ENCODE results near the gene AFF3.

The AFF3 gene

DNA sequence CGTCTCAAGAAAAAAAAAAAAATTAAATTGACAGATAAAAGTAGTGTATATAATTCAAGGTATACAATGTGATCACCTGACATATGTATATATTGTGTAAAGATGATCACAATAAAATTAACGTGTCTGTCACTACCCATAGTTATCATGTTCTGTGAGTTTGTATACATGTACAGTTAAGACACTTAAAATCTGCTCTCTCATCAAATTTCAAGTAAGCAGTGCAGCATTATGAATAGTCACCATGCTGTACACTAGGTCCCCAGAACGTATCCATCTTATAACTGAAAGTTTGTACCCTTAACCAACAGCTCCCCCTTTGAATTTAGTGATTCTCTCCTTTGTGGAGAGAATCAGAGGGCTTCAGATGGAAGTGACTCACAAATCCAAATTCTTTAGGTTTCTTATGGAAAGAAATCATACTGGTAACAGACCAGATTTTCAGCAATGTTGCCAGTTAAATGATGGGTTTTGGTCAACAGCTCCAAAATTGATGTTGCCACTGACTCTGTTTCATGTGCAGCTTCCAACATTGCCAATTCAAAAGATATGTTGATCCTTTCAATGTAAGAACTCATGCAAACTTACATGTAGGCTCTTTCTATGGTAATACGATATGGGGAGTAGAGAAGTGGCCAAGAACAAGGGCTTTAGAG, 281.5 kb downstream of the AFF3 start:
- peak overlapping the region; percentile 90 for H3K27ac ChIP-seq (ENCODE audit: low read depth, low read length, poor library complexity, severe bottlenecking)
- no peaks in the 10 kb centered on the region for H3K27me3 ChIP-seq (ENCODE audit: insufficient read depth, low read length)
- H3K9ac ChIP-seq (ENCODE audit: low read length) = no peak overlapping the region; the same call in 1 of the 2 replicates
- H3F3A ChIP-seq (ENCODE audit: insufficient read depth, low read length) = no peaks in the 10 kb centered on the region
- no peaks in the 10 kb centered on the region for H3K9me3 ChIP-seq (ENCODE audit: low read length)
- H4K20me1 ChIP-seq (ENCODE audit: insufficient read depth, low read length) = no peaks in the 10 kb centered on the region
- TF ChIP-seq, protein P1, sequence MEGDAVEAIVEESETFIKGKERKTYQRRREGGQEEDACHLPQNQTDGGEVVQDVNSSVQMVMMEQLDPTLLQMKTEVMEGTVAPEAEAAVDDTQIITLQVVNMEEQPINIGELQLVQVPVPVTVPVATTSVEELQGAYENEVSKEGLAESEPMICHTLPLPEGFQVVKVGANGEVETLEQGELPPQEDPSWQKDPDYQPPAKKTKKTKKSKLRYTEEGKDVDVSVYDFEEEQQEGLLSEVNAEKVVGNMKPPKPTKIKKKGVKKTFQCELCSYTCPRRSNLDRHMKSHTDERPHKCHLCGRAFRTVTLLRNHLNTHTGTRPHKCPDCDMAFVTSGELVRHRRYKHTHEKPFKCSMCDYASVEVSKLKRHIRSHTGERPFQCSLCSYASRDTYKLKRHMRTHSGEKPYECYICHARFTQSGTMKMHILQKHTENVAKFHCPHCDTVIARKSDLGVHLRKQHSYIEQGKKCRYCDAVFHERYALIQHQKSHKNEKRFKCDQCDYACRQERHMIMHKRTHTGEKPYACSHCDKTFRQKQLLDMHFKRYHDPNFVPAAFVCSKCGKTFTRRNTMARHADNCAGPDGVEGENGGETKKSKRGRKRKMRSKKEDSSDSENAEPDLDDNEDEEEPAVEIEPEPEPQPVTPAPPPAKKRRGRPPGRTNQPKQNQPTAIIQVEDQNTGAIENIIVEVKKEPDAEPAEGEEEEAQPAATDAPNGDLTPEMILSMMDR (IDR thresholded peaks at IDR 0.05; ENCODE audit: low read length) = no peak
- TF ChIP-seq EZH2 (IDR thresholded peaks at IDR 0.05; ENCODE audit: borderline replicate concordance, low read length) = no peak
- H3K9me2 ChIP-seq (ENCODE audit: low read depth, low read length) = no peaks in the 10 kb centered on the region
- H3K4me3 ChIP-seq (ENCODE audit: low read depth, low read length, poor library complexity, severe bottlenecking) = peak overlapping the region; percentile 4
- H3K36me3 ChIP-seq (ENCODE audit: insufficient read depth, low read length) = peaks cover 33% of the 10 kb centered on the region
- peaks cover 6% of the 10 kb centered on the region; the same call in 1 of the 2 replicates for H3K79me2 ChIP-seq (ENCODE audit: insufficient read depth, low read length)
- H2AFZ ChIP-seq (ENCODE audit: low read length) = no peak overlapping the region
- peak overlapping the region; percentile 57; the same call in 1 of the 2 replicates for H3K4me2 ChIP-seq (ENCODE audit: low read length)
- H3K4me1 ChIP-seq (ENCODE audit: insufficient read depth, low read length, severe bottlenecking) = peaks cover 59% of the 10 kb centered on the region

DNA sequence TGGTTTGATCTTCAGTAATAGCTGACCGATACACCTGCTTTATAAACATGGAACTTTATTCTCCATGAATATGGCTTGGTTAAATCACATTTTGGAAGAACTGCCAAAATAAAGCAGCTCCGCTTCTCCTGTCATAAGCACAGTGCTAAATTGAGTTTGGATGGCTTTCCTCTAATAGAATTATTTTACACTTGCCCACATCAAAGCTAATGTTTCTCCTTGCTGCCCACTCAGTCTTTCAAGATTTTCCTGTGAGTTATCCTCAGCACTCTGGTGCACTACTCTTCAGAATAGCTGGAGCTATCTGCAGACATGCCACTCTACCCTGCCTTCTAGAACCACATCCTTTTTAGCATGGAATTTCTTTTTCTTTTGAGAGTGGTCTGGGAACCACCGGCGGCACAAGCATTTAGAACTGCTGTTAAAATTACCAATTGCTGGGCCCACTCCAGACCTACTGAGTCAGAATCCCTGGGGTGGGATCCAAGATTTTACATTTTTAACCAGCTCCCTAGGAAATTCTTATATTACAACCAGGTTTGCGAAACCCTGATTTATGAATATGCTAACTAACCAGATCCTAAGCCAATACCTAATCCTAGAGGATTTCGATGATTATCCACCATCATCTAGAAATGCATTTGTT, 283.3 kb downstream of the AFF3 start:
- TF ChIP-seq, protein P1 (IDR thresholded peaks at IDR 0.05; ENCODE audit: low read length) = no peak
- TF ChIP-seq EZH2 (IDR thresholded peaks at IDR 0.05; ENCODE audit: borderline replicate concordance, low read length) = no peak
- Histone ChIP-seq H3K9me3 (ENCODE audit: low read length) (no peaks in the 10 kb centered on the region), H3K27me3 (ENCODE audit: insufficient read depth, low read length) (no peaks in the 10 kb centered on the region)

DNA sequence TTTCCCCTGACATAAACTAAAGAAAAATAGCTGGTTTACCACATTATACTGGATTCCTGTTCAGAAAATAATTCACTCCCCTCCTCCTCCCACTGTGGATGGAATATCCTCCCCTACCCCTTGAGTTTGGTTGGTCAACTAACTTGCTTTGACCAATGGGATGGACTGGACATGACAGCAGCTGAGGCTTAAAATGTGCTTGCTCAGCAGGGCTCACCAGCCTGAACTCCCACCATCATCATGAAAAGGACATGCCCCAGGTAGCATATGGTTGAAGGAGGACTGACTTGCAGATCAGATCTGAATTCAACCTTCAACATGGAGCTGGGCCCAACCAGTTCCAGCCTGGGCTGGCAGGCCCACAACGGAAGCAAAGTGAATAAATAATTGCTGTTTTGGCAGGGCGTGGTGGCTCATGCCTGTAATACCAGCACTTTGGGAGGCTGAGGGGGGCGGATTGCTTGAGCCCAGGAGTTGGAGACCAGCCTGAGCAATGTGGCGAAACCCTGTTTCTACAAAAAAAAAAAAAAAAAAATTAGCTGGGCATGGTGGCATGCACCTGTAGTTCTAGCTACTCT, 284.4 kb downstream of the AFF3 start:
- Histone ChIP-seq H3K36me3 (ENCODE audit: insufficient read depth, low read length) (peaks cover 47% of the 10 kb centered on the region), H3K9me3 (ENCODE audit: low read length) (no peaks in the 10 kb centered on the region), H4K20me1 (ENCODE audit: insufficient read depth, low read length) (no peaks in the 10 kb centered on the region), H2AFZ (ENCODE audit: low read length) (no peak overlapping the region), H3K4me3 (ENCODE audit: low read depth, low read length, poor library complexity, severe bottlenecking) (no peak overlapping the region), H3K4me1 (ENCODE audit: insufficient read depth, low read length, severe bottlenecking) (peaks cover 30% of the 10 kb centered on the region), H3K79me2 (ENCODE audit: insufficient read depth, low read length) (peaks cover 9% of the 10 kb centered on the region; the same call in 1 of the 2 replicates), H3K9me2 (ENCODE audit: low read depth, low read length) (no peaks in the 10 kb centered on the region), H3F3A (ENCODE audit: insufficient read depth, low read length) (no peaks in the 10 kb centered on the region), H3K27me3 (ENCODE audit: insufficient read depth, low read length) (no peaks in the 10 kb centered on the region), H3K4me2 (ENCODE audit: low read length) (no peak overlapping the region), H3K27ac (ENCODE audit: low read depth, low read length, poor library complexity, severe bottlenecking) (no peak overlapping the region), H3K9ac (ENCODE audit: low read length) (no peak overlapping the region)
- TF ChIP-seq, protein P1 (IDR thresholded peaks at IDR 0.05; ENCODE audit: low read length) = no peak
- no peak for TF ChIP-seq EZH2 (IDR thresholded peaks at IDR 0.05; ENCODE audit: borderline replicate concordance, low read length)

More for the DNA sequence above, 283.3 kb downstream of the AFF3 start:
- Histone ChIP-seq H3K4me1 (ENCODE audit: insufficient read depth, low read length, severe bottlenecking) (peaks cover 42% of the 10 kb centered on the region), H4K20me1 (ENCODE audit: insufficient read depth, low read length) (no peaks in the 10 kb centered on the region), H3K27ac (ENCODE audit: low read depth, low read length, poor library complexity, severe bottlenecking) (no peak overlapping the region), H3F3A (ENCODE audit: insufficient read depth, low read length) (no peaks in the 10 kb centered on the region), H2AFZ (ENCODE audit: low read length) (no peak overlapping the region), H3K9ac (ENCODE audit: low read length) (no peak overlapping the region), H3K79me2 (ENCODE audit: insufficient read depth, low read length) (peaks cover 6% of the 10 kb centered on the region; the same call in 1 of the 2 replicates), H3K4me2 (ENCODE audit: low read length) (no peak overlapping the region), H3K4me3 (ENCODE audit: low read depth, low read length, poor library complexity, severe bottlenecking) (no peak overlapping the region), H3K36me3 (ENCODE audit: insufficient read depth, low read length) (peaks cover 38% of the 10 kb centered on the region), H3K9me2 (ENCODE audit: low read depth, low read length) (no peaks in the 10 kb centered on the region)

Data from OCI-LY1 (cell line).